Activated naive CD4-positive, alpha-beta T cell treated with anti-CD3 and anti-CD28 coated beads, Interleukin-2, amount 50 U/mL, for 24 hours (primary cell): Measurements from ENCODE around the gene CHEK1.

Experiments used
- H3K27ac Mint-ChIP-seq: one replicate; pipeline ENCODE4 v1.8.0; 2021; ENCODE audit warnings: mild to moderate bottlenecking, mixed read lengths
- H3K27me3 Mint-ChIP-seq: one replicate; pipeline ENCODE4 v1.8.0; 2021; ENCODE audit warnings: mixed read lengths
- H3K36me3 Mint-ChIP-seq: one replicate; pipeline ENCODE4 v1.8.0; 2021; ENCODE audit warnings: mixed read lengths
- H3K4me1 Mint-ChIP-seq: one replicate; pipeline ENCODE4 v1.8.0; 2021; ENCODE audit warnings: mixed read lengths
- H3K4me3 Mint-ChIP-seq: one replicate; pipeline ENCODE4 v1.8.0; 2021; ENCODE audit warnings: mild to moderate bottlenecking, mixed read lengths
- H3K9me3 Mint-ChIP-seq: one replicate; pipeline ENCODE4 v1.8.0; 2021; ENCODE audit warnings: mixed read lengths

Gene CHEK1

GRCh38 chr11:125720781-125721180, 95.8 kb downstream of the CHEK1 start:
- no peak overlapping the region for H3K4me3 Mint-ChIP-seq
- H3K27me3 Mint-ChIP-seq = peaks cover 13% of the 10 kb centered on the region
- no peak overlapping the region for H3K27ac Mint-ChIP-seq
- no peaks in the 10 kb centered on the region for H3K36me3 Mint-ChIP-seq
- no peaks in the 10 kb centered on the region for H3K4me1 Mint-ChIP-seq
- H3K9me3 Mint-ChIP-seq = no peaks in the 10 kb centered on the region

GRCh38 chr11:125724125-125724524, 99.2 kb downstream of the CHEK1 start:
- Mint-ChIP-seq H3K4me1 (no peaks in the 10 kb centered on the region), H3K9me3 (no peaks in the 10 kb centered on the region), H3K27ac (no peak overlapping the region), H3K4me3 (no peak overlapping the region), H3K36me3 (no peaks in the 10 kb centered on the region), H3K27me3 (peaks cover 10% of the 10 kb centered on the region)
